Measurements from ENCODE around the gene FEM1B.

The FEM1B gene

GRCh38 chr15:68286256-68286655 lies 8.7 kb downstream of the FEM1B start:
- no peak for DNase-seq

GRCh38 chr15:68289057-68289456 lies 11.5 kb downstream of the FEM1B start:
- DNase-seq = no peak

- no peak for DNase-seq
Measured at GRCh38 chr15:68289621-68290352, 12.2 kb downstream of the FEM1B start.

GRCh38 chr15:68290715-68291114 lies 13.2 kb downstream of the FEM1B start:
- no peak for DNase-seq

GRCh38 chr15:68292157-68292781 lies 14.7 kb downstream of the FEM1B start:
- no peak for DNase-seq

- DNase-seq = no peak
Measured at GRCh38 chr15:68292967-68293366, 15.4 kb downstream of the FEM1B start.

GRCh38 chr15:68295014-68295805 lies 17.7 kb downstream of the FEM1B start:
- DNase-seq = no peak

- DNase-seq = no peak
Measured at GRCh38 chr15:68298336-68298735, 20.8 kb downstream of the FEM1B start.

- DNase-seq = no peak
Measured at GRCh38 chr15:68298882-68299381, 21.4 kb downstream of the FEM1B start.

GRCh38 chr15:68299436-68299835 lies 21.9 kb downstream of the FEM1B start:
- no peak for DNase-seq

- DNase-seq = no peak
Measured at GRCh38 chr15:68300115-68300940, 22.8 kb downstream of the FEM1B start.

- DNase-seq = no peak
Measured at GRCh38 chr15:68301301-68301700, 23.8 kb downstream of the FEM1B start.

- DNase-seq = no peak
Measured at GRCh38 chr15:68302729-68303128, 25.2 kb downstream of the FEM1B start.

GRCh38 chr15:68303134-68303533 lies 25.6 kb downstream of the FEM1B start:
- DNase-seq = no peak

- no peak for DNase-seq
Measured at GRCh38 chr15:68303560-68304436, 26.3 kb downstream of the FEM1B start.

GRCh38 chr15:68304589-68305337 lies 27.2 kb downstream of the FEM1B start:
- no peak for DNase-seq

GRCh38 chr15:68305420-68305871 lies 27.9 kb downstream of the FEM1B start:
- no peak for DNase-seq

GRCh38 chr15:68307131-68307928 lies 29.8 kb downstream of the FEM1B start:
- DNase-seq = no peak

- no peak for DNase-seq
Measured at GRCh38 chr15:68309024-68309423, 31.5 kb downstream of the FEM1B start.
